OCI-LY1 (cell line): ENCODE data around the gene TAB2.

Experiments
- H2AFZ ChIP-seq: fragments of 200-600 bp; sonication (generic), shearing (Covaris generic); 2 replicates; pipeline ENCODE4 v1.6.0; 2014; ENCODE audit warnings: antibody characterized with exemption, mild to moderate bottlenecking, low read length
- H3F3A ChIP-seq: fragments of 200-600 bp; sonication (generic), shearing (Covaris generic); 2 replicates; pipeline ENCODE4 v1.6.0; 2014; ENCODE audit warnings: mild to moderate bottlenecking, antibody characterized with exemption, low read length, moderate library complexity; ENCODE audit not compliant: insufficient read depth
- H3K27ac ChIP-seq: fragments of 200-600 bp; sonication (generic); 2 replicates; pipeline ENCODE4 v1.5.1; 2014; ENCODE audit warnings: low read length, mixed run types, mild to moderate bottlenecking, low read depth; ENCODE audit not compliant: poor library complexity, severe bottlenecking
- H3K27me3 ChIP-seq: fragments of 200-600 bp; sonication (generic); 2 replicates; pipeline ENCODE4 v1.6.0; 2014; ENCODE audit warnings: antibody characterized with exemption, mild to moderate bottlenecking, low read length, moderate library complexity; ENCODE audit not compliant: insufficient read depth
- H3K36me3 ChIP-seq: fragments of 200-600 bp; sonication (generic); 2 replicates; pipeline ENCODE4 v1.6.1; 2014; ENCODE audit warnings: mild to moderate bottlenecking, antibody characterized with exemption, low read length, moderate library complexity, mixed read lengths; ENCODE audit not compliant: insufficient read depth
- H3K4me1 ChIP-seq: fragments of 200-600 bp; sonication (generic); 2 replicates; pipeline ENCODE4 v1.5.1; 2014; ENCODE audit warnings: mild to moderate bottlenecking, low read length, moderate library complexity; ENCODE audit not compliant: insufficient read depth, severe bottlenecking
- H3K4me2 ChIP-seq: fragments of 200-600 bp; sonication (generic), shearing (Covaris generic); 2 replicates; pipeline ENCODE4 v1.6.1; 2014; ENCODE audit warnings: low read length
- H3K4me3 ChIP-seq: fragments of 200-600 bp; sonication (generic); 2 replicates; pipeline ENCODE4 v1.5.1; 2014; ENCODE audit warnings: low read length, low read depth, mild to moderate bottlenecking, mixed read lengths; ENCODE audit not compliant: poor library complexity, severe bottlenecking
- H3K79me2 ChIP-seq: fragments of 200-600 bp; shearing (Covaris generic); 2 replicates; pipeline ENCODE4 v1.6.1; 2016; ENCODE audit warnings: mixed run types, low read length, mixed read lengths; ENCODE audit not compliant: insufficient read depth
- H3K9ac ChIP-seq: fragments of 200-600 bp; sonication (generic), shearing (Covaris generic); 2 replicates; pipeline ENCODE4 v1.6.1; 2014; ENCODE audit warnings: mild to moderate bottlenecking, low read length, mixed read lengths
- H3K9me2 ChIP-seq: fragments of 200-600 bp; sonication (generic), shearing (Covaris generic); 2 replicates; pipeline ENCODE4 v1.6.1; 2014; ENCODE audit warnings: low read depth, mild to moderate bottlenecking, low read length, mixed read lengths
- H3K9me3 ChIP-seq: fragments of 200-600 bp; shearing (Covaris generic); 2 replicates; pipeline ENCODE4 v1.6.1; 2014; ENCODE audit warnings: low read length, mixed read lengths
- H4K20me1 ChIP-seq: fragments of 200-600 bp; sonication (generic), shearing (Covaris generic); 2 replicates; pipeline ENCODE4 v1.6.0; 2016; ENCODE audit warnings: mild to moderate bottlenecking, low read length; ENCODE audit not compliant: insufficient read depth
- EZH2 ChIP-seq: fragments of 200-600 bp; sonication (generic), shearing (Covaris generic); IDR thresholded peaks from 2 replicates; pipeline ENCODE4 v1.8.0; 2017; ENCODE audit warnings: borderline replicate concordance, mixed run types, mild to moderate bottlenecking, antibody characterized with exemption, low read length, moderate library complexity, mixed read lengths
- TF ChIP-seq, protein P1 (sequence below): fragments of 200-600 bp; sonication (generic), shearing (Covaris generic); IDR thresholded peaks from 2 replicates; pipeline ENCODE4 v1.5.1; 2017; ENCODE audit warnings: mild to moderate bottlenecking, antibody characterized with exemption, low read length, moderate library complexity, mixed read lengths

TAB2 gene

DNA sequence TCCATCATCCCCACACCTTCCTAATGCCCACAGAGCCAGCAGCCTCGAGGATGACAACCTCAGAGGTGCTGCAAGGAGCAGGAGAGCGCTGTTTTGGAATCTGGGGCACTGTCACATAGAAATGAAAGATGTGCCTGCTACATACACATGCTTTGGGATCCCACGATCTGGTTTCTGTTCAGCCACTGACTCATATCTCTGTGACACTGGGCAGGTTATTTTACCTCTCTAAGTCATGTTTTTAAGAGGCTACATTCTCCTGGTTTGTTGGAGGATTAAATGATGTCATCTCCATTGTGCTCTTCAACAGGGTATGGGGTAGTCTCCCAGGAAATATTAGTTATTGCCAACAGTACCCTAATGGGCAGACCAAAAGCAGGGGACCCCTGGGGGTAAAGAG is 32.6 kb upstream of the TAB2 start:
- H3F3A ChIP-seq, result no peaks in the 10 kb centered on the region
- H3K4me3 ChIP-seq, result no peak overlapping the region
- H3K79me2 ChIP-seq, result no peaks in the 10 kb centered on the region
- no peak for TF ChIP-seq EZH2
- TF ChIP-seq, protein P1, sequence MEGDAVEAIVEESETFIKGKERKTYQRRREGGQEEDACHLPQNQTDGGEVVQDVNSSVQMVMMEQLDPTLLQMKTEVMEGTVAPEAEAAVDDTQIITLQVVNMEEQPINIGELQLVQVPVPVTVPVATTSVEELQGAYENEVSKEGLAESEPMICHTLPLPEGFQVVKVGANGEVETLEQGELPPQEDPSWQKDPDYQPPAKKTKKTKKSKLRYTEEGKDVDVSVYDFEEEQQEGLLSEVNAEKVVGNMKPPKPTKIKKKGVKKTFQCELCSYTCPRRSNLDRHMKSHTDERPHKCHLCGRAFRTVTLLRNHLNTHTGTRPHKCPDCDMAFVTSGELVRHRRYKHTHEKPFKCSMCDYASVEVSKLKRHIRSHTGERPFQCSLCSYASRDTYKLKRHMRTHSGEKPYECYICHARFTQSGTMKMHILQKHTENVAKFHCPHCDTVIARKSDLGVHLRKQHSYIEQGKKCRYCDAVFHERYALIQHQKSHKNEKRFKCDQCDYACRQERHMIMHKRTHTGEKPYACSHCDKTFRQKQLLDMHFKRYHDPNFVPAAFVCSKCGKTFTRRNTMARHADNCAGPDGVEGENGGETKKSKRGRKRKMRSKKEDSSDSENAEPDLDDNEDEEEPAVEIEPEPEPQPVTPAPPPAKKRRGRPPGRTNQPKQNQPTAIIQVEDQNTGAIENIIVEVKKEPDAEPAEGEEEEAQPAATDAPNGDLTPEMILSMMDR, result no peak
- no peaks in the 10 kb centered on the region for H3K4me1 ChIP-seq
- no peaks in the 10 kb centered on the region for H3K36me3 ChIP-seq
- H3K9ac ChIP-seq, result no peak overlapping the region
- H3K9me2 ChIP-seq, result no peaks in the 10 kb centered on the region
- no peak overlapping the region for H3K27ac ChIP-seq
- no peaks in the 10 kb centered on the region for H3K27me3 ChIP-seq
- no peak overlapping the region for H2AFZ ChIP-seq
- no peak overlapping the region for H3K4me2 ChIP-seq
- H4K20me1 ChIP-seq, result no peaks in the 10 kb centered on the region
- H3K9me3 ChIP-seq, result no peaks in the 10 kb centered on the region

DNA sequence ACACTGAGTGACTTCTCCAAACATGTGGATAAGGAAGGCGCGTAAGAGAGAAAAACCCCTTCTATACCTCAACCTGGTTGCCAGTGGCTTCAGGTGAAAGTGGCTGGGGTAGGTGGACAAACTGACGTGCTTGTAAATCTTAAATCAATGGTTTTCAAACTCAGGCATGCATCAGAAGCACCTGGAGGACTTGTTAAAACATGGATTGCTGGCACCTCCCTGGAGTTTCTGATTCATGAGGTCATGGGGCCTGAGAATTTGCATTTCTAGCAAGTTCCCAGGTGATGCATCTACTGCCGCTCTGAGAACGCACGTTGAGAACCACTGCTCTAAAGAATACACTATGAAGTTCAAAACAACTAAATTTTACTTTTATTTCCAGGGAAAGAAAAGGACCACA is 31.9 kb upstream of the TAB2 start:
- Histone ChIP-seq H3K4me3 (no peak overlapping the region), H3K27me3 (no peaks in the 10 kb centered on the region), H3K4me1 (no peaks in the 10 kb centered on the region), H3K9me3 (no peaks in the 10 kb centered on the region), H3F3A (no peaks in the 10 kb centered on the region), H3K9me2 (no peaks in the 10 kb centered on the region), H3K79me2 (no peaks in the 10 kb centered on the region), H2AFZ (no peak overlapping the region), H4K20me1 (no peaks in the 10 kb centered on the region), H3K27ac (no peak overlapping the region), H3K36me3 (no peaks in the 10 kb centered on the region), H3K9ac (no peak overlapping the region), H3K4me2 (no peak overlapping the region)
- TF ChIP-seq, protein P1, result no peak
- TF ChIP-seq EZH2, result no peak

DNA sequence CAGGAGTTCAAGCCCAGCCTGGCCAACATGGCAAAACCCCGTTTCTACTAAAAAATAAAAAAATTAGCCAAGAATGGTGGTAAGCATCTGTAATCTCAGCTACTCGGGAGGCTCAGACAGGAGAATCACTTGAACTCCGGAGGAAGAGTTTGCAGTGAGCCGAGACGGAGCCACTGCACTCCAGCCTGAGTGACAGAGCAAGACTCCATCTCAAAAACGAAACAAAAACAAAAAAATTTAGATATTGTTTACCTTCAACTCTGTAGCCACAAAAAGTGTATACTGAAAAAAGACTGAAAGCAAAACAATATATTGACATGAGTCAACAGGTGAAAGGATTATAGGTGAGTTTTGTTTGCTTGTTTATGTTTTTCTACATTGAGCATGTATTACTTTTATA is 30.6 kb upstream of the TAB2 start:
- no peak overlapping the region for H3K4me2 ChIP-seq
- H3K9me2 ChIP-seq, result no peaks in the 10 kb centered on the region
- no peaks in the 10 kb centered on the region for H3K27me3 ChIP-seq
- no peaks in the 10 kb centered on the region for H3F3A ChIP-seq
- H3K27ac ChIP-seq, result no peak overlapping the region
- no peak overlapping the region for H2AFZ ChIP-seq
- H3K4me3 ChIP-seq, result no peak overlapping the region
- H3K9ac ChIP-seq, result no peak overlapping the region
- H3K9me3 ChIP-seq, result no peaks in the 10 kb centered on the region
- no peaks in the 10 kb centered on the region for H4K20me1 ChIP-seq
- TF ChIP-seq, protein P1, result no peak
- TF ChIP-seq EZH2, result no peak
- H3K79me2 ChIP-seq, result no peaks in the 10 kb centered on the region
- H3K4me1 ChIP-seq, result no peaks in the 10 kb centered on the region
- H3K36me3 ChIP-seq, result no peaks in the 10 kb centered on the region
